ENCODE data around the gene LDLR.
"Not testable (repeated sequence)": the region's sequence is repeated elsewhere in the genome, so short reads cannot be mapped to it uniquely, and the experiment has no call there.

Gene LDLR

GRCh38 chr19:11173516-11174155 is 84.4 kb downstream of the LDLR start:
- no peak for DNase-seq (ENCODE audit: low read depth in 2 of 2)

- no peak for DNase-seq (ENCODE audit: low read depth in 2 of 2)
These were observed 85.1 kb downstream of the LDLR start for GRCh38 chr19:11174336-11174735.

GRCh38 chr19:11175920-11176319 is 86.7 kb downstream of the LDLR start:
- DNase-seq (ENCODE audit: low read depth in 2 of 2) = no peak

- no peak for DNase-seq (ENCODE audit: low read depth in 2 of 2)
These were observed 87.4 kb downstream of the LDLR start for GRCh38 chr19:11176466-11177193.

- DNase-seq (ENCODE audit: low read depth in 2 of 2) = no peak
These were observed 88.3 kb downstream of the LDLR start for GRCh38 chr19:11177592-11177991.

GRCh38 chr19:11179145-11179465 is 89.8 kb downstream of the LDLR start:
- DNase-seq (ENCODE audit: low read depth in 2 of 2) = not testable (repeated sequence)

GRCh38 chr19:11179716-11180297 is 90.5 kb downstream of the LDLR start:
- no peak for DNase-seq (ENCODE audit: low read depth in 2 of 2)

- DNase-seq (ENCODE audit: low read depth in 2 of 2) = no peak
These were observed 91.1 kb downstream of the LDLR start for GRCh38 chr19:11180346-11180745.

GRCh38 chr19:11180975-11181374 is 91.7 kb downstream of the LDLR start:
- not testable (repeated sequence) for DNase-seq (ENCODE audit: low read depth in 2 of 2)

- DNase-seq (ENCODE audit: low read depth in 2 of 2) = no peak
These were observed 92.2 kb downstream of the LDLR start for GRCh38 chr19:11181488-11181887.

All from activated CD8-positive, alpha-beta memory T cell treated with anti-CD3 and anti-CD28 coated beads for 4 hours (primary cell).